A673 (cell line): ENCODE results near the gene ACOX3. TPM values are rescaled to one million over a fixed set of nuclear protein-coding genes. Genes with fewer than 3 reads are reported as not detected.

Experiments
- BruUV-seq: library from RNA; stranded (reverse); fragments of 400-500 nt; replicated peaks from 2 replicates; lab custom pipeline; 2021; lab: Mats Ljungman, UMichigan
- CTCF ChIA-PET: fragments of 300-600 bp; sonication (Branson Sonifier 250); formaldehyde crosslinking; loops from one replicate; lab custom pipeline; 2022; ENCODE audit warnings: antibody characterized with exemption; lab: Charles Lee
- POLR2A ChIA-PET: fragments of 300-600 bp; sonication (Branson Sonifier 250); formaldehyde crosslinking; loops from one replicate; lab custom pipeline; 2022; ENCODE audit warnings: antibody characterized with exemption; ENCODE audit not compliant: low non-redundant PET; lab: Charles Lee
- DNase-seq: peaks from one replicate; pipeline ENCODE4 v3.0.0-alpha.2; 2015; ENCODE audit warnings: low spot score
- H3K27ac ChIP-seq: fragments of 200-600 bp; sonication (generic); 2 replicates; pipeline ENCODE4 v1.5.1; 2016; ENCODE audit warnings: mixed run types, low read depth, mild to moderate bottlenecking, mixed read lengths, antibody characterized with exemption, low read length; ENCODE audit not compliant: poor library complexity, severe bottlenecking
- H3K27me3 ChIP-seq: fragments of 200-600 bp; sonication (generic); replicated peaks from 2 replicates; pipeline ENCODE4 v1.6.1; 2017; ENCODE audit warnings: mixed run types, low read depth, mild to moderate bottlenecking, mixed read lengths, antibody characterized with exemption, low read length; ENCODE audit not compliant: insufficient read depth, poor library complexity
- H3K36me3 ChIP-seq: fragments of 200-600 bp; sonication (generic); 2 replicates; pipeline ENCODE4 v1.6.1; 2016; ENCODE audit warnings: mixed run types, mild to moderate bottlenecking, mixed read lengths, antibody characterized with exemption, low read length; ENCODE audit not compliant: insufficient read depth, poor library complexity, severe bottlenecking
- H3K4me1 ChIP-seq: fragments of 200-600 bp; sonication (generic); 2 replicates; pipeline ENCODE4 v1.6.1; 2017; ENCODE audit warnings: mixed run types, mild to moderate bottlenecking, mixed read lengths, antibody characterized with exemption, low read length; ENCODE audit not compliant: insufficient read depth, poor library complexity, severe bottlenecking
- H3K4me3 ChIP-seq: fragments of 200-600 bp; sonication (generic); 2 replicates; pipeline ENCODE4 v1.5.1; 2016; ENCODE audit warnings: low read depth, mixed run types, mild to moderate bottlenecking, mixed read lengths, low read length; ENCODE audit not compliant: poor library complexity, severe bottlenecking
- H3K9me3 ChIP-seq: fragments of 200-600 bp; sonication (generic); 2 replicates; pipeline ENCODE4 v1.6.1; 2016; ENCODE audit warnings: mixed run types, low read depth, mild to moderate bottlenecking, mixed read lengths, antibody characterized with exemption, low read length; ENCODE audit not compliant: poor library complexity, severe bottlenecking
- CTCF ChIP-seq: fragments of 300-800, 200-600 bp; sonication (generic); conservative IDR thresholded peaks from 2 replicates; pipeline ENCODE4 v1.5.1; 2017; ENCODE audit warnings: low read depth, mild to moderate bottlenecking, antibody characterized with exemption, low read length, moderate library complexity, mixed read lengths
- EZH2 ChIP-seq: fragments of 200-600 bp; sonication (generic); IDR thresholded peaks from 2 replicates; pipeline ENCODE4 v1.6.1; 2017; ENCODE audit warnings: borderline replicate concordance, low read depth, mild to moderate bottlenecking, mixed read lengths, antibody characterized with exemption, low read length; ENCODE audit not compliant: poor library complexity, severe bottlenecking
- intact Hi-C: fragments of 100-400 bp; cut with micrococcal nuclease; formaldehyde crosslinking; loops from one replicate; pipeline ENCODE4 v1.10.0; 2022; ENCODE audit not compliant: unreplicated experiment
- total RNA-seq: library from RNA; stranded (reverse); gene quantifications from 2 replicates; pipeline ENCODE4 v1.2.3, GENCODE V29; 2021

Gene ACOX3
- total RNA-seq, 1 experiment from 2014 or later, result 14.3 TPM

DNA sequence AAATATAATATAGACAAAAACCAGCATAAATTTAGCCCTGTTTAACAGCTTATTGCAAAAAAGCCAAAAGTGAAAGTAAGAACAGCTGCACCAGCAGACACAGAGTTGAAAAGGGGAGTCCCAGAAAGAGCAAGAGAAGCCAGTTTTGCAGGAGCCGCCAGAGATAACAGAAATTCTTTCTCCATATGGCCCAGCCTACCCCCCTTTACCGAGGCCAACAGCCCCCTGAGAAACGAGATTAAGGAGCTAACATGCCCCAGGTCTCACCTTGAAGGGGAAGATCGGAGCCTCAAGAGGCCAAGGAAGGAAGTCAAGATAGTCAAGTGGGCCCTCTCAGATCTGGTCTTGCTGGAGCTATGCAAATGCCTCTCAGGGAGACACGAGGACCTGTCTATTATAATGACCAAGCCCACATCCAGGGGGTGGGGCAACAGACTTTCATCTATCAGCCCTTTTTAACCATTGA is 4.8 kb downstream of the ACOX3 start:
- intact Hi-C loops, result no loop called here
- no peaks in the 10 kb centered on the region for H3K27me3 ChIP-seq
- no peak overlapping the region for H3K27ac ChIP-seq
- ChIA-PET CTCF (no interaction called here), POLR2A (no interaction called here)
- no peaks in the 10 kb centered on the region for H3K36me3 ChIP-seq
- H3K4me1 ChIP-seq, result no peaks in the 10 kb centered on the region
- no TSS peak for BruUV-seq
- no peak overlapping the region for H3K4me3 ChIP-seq
- DNase-seq, result no peak
- TF ChIP-seq CTCF (no peak), EZH2 (no peak)
- H3K9me3 ChIP-seq, result no peaks in the 10 kb centered on the region

- Histone ChIP-seq H3K27ac (no peak overlapping the region), H3K4me1 (no peaks in the 10 kb centered on the region), H3K36me3 (no peaks in the 10 kb centered on the region), H3K4me3 (no peak overlapping the region), H3K27me3 (no peaks in the 10 kb centered on the region), H3K9me3 (no peaks in the 10 kb centered on the region)
- no peak for DNase-seq
- ChIA-PET POLR2A (no interaction called here), CTCF (no interaction called here)
- intact Hi-C loops, result no loop called here
- TF ChIP-seq EZH2, result no peak
- no peak for TF ChIP-seq CTCF
- no TSS peak for BruUV-seq
Measured at GRCh38 chr4:8434251-8435073, 6.1 kb downstream of the ACOX3 start.

- DNase-seq, result no peak
- ChIA-PET POLR2A (no interaction called here), CTCF (no interaction called here)
- no peaks in the 10 kb centered on the region for H3K9me3 ChIP-seq
- H3K27me3 ChIP-seq, result no peaks in the 10 kb centered on the region
- H3K4me3 ChIP-seq, result no peak overlapping the region
- intact Hi-C loops, result no loop called here
- H3K4me1 ChIP-seq, result no peaks in the 10 kb centered on the region
- no peak overlapping the region for H3K27ac ChIP-seq
- H3K36me3 ChIP-seq, result no peaks in the 10 kb centered on the region
- TF ChIP-seq EZH2, result no peak
- no peak for TF ChIP-seq CTCF
- BruUV-seq, result no TSS peak
Measured at GRCh38 chr4:8433136-8433535, 7.4 kb downstream of the ACOX3 start.
